Activated gamma-delta T cell (primary cell): ENCODE data around the gene SPATC1L.

Experiments
- DNase-seq: peaks from one replicate; lab custom pipeline; 2025; lab: John Stamatoyannopoulos, UW

The SPATC1L gene

DNA sequence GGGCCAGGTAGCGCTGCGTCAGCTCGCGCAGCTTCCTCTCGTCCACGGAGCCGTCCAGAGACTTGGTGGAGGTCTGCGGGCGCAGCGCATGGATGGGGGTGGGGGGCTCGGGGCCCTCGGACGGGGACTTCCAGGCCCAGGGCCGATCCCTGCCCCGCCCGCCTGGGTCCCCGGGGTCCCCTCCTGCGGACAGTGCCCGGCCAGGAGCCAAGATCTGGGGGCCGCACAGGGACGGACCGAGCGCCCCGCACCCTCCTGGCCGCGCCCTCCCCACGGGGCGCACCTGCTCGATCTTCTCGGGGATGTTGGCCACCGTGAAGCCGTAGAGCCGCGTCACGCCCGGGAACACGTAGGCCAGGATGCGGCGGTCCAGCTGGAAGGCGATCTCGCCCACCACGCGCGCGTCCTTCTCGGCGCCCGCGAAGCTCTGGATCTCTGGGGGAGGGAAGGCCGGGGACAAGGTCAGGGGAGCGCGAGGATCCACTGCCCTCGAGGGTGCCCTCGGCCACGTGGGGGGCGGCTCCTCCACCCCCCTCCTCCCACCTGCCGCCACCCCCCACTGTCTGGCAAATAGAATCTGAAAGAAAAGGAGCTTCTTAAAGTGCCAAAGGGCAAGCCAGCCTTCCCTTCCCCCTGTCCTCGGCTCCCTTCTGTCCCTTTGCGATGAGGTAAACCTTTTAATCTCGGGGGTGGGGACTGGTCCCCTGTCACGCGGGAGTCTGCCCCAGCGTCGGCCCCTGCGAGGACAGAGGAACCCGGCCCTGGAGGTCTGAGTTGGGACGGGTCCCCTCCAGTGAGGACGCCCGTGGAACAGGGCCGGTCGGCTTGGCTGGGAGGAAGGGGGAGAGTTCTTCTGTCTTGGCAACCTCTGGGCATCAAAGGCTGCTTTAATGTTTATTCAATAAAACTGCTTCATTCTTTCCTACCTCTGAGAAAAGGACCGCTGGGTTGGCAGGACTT is 22.3 kb downstream of the SPATC1L start:
- no peak for DNase-seq

- DNase-seq: no peak
Measured at GRCh38 chr21:46160907-46161632, 23.2 kb downstream of the SPATC1L start.

DNA sequence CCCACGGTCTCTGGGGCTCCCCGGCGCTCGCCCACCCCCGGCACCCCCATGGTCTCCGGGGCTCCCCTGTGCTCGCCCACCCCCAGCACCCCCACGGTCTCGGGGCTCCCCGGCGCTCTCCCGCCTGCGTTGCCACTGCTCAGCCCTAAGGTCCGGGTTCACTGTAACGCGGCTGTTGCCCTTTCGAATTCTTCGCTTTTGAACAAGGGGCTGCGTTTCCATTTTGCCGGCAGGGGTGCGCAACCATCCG is 23.7 kb downstream of the SPATC1L start:
- DNase-seq: no peak

DNA sequence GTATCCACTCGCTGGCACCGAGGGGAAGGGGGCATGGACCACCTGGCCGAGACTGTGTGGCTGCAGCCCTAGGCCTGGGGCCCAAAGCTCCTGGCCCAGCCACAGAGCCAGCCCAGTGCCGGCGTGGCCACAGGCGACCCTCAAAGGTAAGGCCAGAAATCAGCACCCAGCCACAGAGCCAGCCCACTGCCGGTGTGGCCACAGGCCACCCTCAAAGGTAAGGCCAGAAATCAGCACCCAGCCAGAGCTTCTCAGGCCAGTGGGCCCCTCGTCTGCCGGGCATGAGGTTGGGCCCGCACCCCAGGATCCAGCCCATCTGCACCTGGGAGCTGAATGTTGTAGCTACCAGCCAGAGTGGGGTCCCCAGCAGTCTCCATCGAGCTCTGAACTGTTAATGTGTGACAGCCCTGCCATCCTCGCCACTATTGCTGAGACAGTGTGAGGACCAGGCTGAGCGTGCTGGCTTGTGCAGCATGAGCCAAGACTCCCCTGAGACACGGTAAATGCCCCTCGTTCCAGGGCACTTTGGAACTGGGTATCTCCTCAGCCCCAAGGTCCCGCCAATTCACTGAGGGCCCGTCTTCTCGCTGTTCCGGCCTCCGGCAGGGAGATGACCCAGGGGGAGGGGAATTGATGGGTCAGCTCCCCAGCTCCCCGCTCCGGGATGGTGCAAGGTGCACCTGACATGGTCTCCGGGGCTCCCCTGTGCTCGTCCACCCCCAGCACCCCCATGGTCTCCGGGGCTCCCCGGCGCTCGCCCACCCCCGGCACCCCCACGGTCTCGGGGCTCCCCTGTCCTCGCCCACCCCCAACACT is 24.2 kb downstream of the SPATC1L start:
- no peak for DNase-seq

- DNase-seq: no peak
Measured at GRCh38 chr21:46159390-46159789, 24.9 kb downstream of the SPATC1L start.

GRCh38 chr21:46158666-46159300 is 25.5 kb downstream of the SPATC1L start:
- no peak for DNase-seq

DNA sequence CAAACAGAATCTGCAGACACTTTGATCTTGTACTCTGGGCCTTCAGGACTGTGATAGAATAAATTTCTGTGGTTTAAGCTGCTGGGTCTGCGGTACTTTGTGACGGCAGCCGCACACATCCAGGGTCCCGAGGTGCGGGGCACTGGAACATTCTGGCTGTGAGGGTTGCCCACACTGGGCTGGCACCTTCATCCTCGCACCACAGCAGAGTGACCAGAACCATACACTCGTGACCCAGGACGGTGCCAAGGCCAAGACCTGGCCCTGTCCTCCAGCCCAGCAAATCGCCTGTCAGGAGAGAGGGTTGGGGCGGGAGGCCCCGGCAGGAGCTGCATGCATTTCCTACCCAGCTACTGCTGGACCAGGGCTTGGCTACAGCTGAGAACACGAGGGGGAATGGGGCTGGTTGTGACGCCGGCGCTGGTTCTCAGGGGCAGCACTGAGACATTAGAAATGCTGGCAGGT is 26.2 kb downstream of the SPATC1L start:
- no peak for DNase-seq

DNA sequence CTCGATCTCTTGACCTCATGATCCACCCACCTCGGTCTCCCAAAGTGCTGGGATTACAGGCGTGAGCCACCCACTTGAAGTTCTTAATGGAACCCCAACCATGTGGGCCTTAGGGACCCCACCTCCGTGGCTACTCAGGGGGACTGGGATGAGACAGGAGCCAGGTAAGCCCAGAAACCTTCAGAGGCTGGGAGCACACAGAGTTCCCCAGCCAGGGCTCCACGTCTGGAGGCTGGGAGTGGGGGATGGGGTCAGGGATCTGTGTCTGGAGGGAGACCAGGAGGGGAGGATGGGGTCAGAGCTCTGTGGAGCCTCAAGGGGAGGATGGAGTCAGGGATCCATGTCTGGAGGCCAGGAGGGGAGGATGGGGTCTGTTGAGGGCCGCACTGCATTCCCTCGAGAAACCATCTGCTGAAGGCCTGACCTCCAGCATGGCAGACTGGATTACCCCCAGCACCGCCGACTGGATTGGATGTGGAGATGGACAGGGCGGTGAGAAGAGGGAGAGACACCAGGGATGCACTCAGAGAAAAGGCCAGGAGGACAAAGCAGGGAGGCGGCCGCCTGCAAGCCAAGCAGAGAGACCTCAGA is 26.8 kb downstream of the SPATC1L start:
- no peak for DNase-seq

DNA sequence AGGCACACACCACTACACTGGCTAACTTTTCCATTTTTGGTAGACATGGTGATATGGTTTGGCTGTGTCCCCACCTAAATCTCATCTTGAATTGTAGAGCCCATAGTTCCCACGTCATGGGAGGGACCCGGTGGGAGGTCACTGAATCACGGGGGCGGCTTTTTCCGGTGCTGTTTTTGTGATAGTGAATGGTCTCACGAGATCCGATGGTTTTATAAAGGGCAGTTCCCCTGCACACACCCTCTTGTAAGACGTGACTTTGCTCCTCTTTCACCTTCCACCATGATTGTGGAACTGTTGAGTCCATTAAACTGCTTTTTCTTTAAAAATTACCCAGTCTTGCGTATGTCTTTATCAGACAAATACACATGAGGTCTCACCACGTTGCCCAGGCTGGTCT is 27.6 kb downstream of the SPATC1L start:
- DNase-seq: no peak

DNA sequence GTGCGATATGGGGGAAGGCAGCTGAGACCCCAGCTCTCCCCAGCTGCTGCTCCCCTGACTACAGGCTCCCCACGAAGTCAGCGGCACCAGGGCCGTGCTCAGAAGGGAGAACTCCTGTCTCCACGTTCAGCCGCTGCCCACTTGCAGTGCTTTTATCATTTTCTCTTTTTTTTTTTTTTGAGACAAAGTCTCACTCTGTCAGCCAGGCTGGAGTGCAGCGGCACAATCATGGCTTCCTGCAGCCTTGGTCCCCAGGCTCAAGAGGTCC is 27.9 kb downstream of the SPATC1L start:
- no peak for DNase-seq

GRCh38 chr21:46155514-46156377 is 28.5 kb downstream of the SPATC1L start, which contains the start of gene FTCD:
FTCD (minus strand) TSS chr21:46155579; CDS start chr21:46155523, 56 bp downstream.
- no peak for DNase-seq

DNA sequence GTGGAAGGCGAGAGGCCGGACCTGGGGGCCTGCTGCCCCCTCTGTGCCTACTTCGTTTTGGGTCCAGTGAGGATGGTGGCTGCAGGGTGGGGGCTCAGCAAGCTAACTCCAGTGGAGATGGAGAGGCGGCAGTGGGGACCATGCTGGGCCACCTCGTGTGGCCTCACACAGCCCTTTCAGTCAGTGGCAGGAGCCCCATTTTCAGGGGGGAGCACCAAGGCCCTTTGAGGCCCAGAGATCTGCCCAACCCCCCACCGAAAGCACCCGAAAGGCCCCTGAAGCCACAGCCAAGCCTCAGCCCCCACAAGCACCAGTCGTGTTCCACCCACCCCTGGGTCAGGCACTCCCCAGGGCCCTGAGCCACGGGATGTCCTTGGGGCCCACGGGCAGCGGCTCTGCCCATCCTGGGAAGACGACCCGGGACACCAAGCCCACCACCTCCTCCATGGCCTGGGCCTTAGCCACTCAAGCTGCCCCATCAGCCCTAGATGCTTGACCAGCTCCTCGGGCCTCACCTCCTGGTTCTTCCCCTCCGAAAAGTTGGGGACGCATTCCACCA is 29.2 kb downstream of the SPATC1L start:
- DNase-seq: no peak

- DNase-seq: no peak
Measured at GRCh38 chr21:46154155-46154954, 29.9 kb downstream of the SPATC1L start.

DNA sequence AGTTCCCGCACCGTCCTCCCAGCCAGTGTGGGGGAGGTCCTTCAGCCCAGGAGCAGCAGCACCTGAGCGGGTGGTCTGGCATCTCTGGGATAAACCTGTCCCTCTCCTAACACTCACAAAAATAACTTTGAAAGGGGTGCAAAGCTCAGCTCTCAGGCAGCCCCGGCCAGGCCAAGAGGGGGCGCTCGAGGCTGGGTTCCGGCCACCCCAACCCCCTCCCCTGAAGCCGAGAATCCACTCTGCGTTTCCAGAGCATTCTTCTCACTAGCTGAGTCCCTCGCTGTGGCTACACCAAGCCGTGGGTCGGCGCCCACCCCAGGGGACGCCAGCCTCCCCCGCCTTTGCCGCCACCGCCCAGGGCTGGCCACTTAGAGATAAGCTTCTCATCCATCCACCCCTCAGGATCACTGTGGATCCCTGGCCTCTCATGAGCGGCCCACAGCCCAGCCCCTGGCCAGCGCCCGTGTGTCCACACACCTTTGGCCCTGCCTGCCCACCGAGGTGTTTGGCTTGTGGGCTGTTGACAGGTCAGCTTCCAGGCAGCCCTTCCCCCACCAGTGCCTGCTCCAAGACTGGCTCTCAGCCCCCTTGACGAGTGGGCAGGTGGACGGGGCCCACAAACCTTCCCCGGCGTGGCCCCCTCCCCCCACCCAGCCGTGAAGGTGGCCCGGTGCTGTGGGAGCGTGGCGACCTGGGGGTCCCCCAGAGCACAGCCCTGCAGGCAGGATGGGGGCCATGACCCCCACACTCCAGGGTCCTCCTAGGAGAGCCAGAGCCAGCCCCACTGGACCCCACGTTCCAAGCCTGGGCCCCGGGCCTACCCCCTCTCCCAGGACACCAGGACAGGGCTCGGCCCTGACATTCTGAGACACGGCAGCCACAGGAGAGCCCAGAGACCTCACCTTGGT is 30.8 kb downstream of the SPATC1L start:
- no peak for DNase-seq

DNA sequence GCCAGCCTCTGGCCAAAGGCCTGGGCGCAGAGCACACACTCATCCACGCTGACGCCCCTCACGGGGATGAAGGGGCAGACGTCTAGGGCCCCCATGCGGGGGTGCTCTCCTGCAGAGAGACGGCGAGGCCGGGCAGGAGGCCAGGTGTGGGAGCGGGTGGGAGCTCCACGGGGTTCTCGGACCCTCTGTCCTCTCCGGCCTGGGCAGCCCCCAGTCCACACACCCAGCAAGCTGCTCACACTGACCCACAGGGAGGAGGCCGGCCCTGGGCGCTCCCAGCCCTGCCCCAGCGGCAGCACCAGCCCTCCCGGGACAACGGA is 31.4 kb downstream of the SPATC1L start:
- no peak for DNase-seq

DNA sequence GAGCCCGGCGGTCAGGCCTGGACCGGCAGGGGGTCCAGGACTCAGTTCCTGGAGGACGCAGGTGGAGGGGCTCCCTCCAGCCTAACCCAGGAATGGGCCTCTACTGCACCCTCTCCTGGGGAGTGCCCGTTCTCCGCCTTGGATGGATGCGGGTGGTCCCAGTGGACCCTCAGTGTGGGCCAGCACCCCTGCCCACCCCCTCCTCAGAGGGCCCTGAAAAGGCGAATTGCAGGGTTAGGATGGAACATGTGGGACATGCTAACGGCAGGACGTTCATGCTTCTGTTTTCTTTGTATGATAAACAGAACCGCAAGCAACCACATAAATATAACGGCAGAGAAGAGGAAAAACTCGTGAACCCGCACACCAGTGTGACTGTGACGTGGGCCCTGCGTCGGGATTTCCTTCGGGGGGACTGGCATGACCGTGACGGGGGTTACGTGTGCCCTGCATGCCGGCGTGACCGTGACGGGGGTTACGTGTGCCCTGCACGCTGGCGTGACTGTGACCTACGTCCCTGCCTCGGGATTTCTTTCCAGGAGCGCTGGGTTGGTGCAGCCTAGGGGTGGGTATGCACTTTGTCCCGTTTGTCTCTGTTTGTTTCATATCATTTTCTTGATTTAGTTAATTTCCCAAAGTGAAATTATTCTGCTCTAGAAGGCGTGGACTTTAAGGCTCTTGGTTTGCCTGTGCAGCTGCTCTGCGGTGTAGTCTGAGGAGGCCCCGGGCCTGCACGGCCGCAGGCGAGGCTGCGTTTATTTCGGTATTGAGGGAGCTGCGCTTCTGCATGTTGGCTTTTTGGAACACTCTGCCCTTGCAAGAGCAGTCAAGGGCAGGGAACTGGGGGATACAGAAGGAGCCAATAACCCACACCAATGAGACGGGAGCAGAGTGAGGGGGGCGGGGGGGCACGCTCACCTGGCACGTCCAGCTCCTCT is 32.0 kb downstream of the SPATC1L start:
- DNase-seq: no peak

DNA sequence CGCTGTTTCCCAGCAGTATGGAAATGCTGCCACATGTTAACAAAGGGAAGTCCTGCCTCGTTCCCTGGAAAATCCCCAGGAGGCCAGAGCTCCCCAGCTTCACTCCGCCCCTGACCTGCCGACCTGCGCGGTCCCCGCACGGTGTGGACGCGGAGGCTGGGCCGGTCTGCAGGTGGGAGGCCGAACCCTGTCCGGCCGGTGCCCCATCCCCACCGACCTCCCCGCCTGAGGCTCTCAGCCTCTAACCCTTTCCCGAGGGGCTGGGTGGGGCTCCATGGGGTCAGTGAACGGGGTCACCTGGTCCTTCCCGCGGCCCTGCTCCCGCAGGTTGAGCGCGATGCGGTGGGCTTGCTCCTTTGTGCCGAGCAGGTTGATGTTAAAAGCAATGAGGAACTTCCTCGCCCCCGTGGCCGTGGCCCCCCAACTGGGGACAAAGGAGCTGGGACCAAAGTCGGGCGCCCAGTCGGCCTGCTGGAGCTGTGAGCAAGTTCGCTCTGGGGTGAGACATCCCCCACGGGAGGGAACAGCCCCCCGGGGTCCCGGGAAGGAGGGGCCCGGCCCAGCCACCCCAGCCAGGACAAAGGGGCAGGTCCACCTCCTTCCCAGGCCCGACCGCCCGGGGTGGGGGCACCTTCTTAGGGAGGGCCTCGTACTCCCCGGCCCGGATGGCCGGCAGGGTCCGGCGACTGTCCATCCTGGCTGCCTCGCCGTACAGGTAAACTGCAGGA is 32.8 kb downstream of the SPATC1L start:
- no peak for DNase-seq
